CD4-positive, alpha-beta T cell (primary cell): ENCODE results near the gene ECM1. TPM values are rescaled to one million over a fixed set of nuclear protein-coding genes. Genes with fewer than 3 reads are reported as not detected.

Experiments used
- ATAC-seq: fragments of 200-7000 bp; cut with Tn5 transposase; one replicate; pipeline ENCODE4 v1.10.0; 2022; ENCODE audit warnings: mild to moderate bottlenecking; ENCODE audit not compliant: poor library complexity
- CTCF ChIA-PET: fragments of 350-600 bp; sonication (Branson Sonifier 250); formaldehyde crosslinking; loops from one replicate; lab custom pipeline; 2021; ENCODE audit warnings: antibody characterized with exemption, inconsistent platforms; lab: Charles Lee
- POLR2A ChIA-PET: fragments of 350-600 bp; sonication (Branson Sonifier 250); formaldehyde crosslinking; loops from one replicate; lab custom pipeline; 2021; ENCODE audit warnings: antibody characterized with exemption, inconsistent platforms; lab: Charles Lee
- DNase-seq, 14 experiments: peaks; one replicate each; pipeline ENCODE4 v3.0.0-alpha.2; 2013 to 2020; ENCODE audit warnings: mixed read lengths in 2 of 14
- H3K27ac ChIP-seq, 2 donors: one replicate each; pipeline versions ENCODE4 v1.5.1 to v1.7.0; 2013; ENCODE audit warnings: low read length in 2 of 2, low read depth in 1 of 2, mild to moderate bottlenecking in 1 of 2
- H3K27me3 ChIP-seq, 2 experiments: 1 replicate in 1 of 2; 2 replicates in 1 of 2; pipeline versions ENCODE4 v1.6.1 to v1.7.0; 2013; ENCODE audit warnings: low read length in 2 of 2, control low read depth in 1 of 2, mild to moderate bottlenecking in 1 of 2, moderate library complexity in 1 of 2; ENCODE audit not compliant: insufficient read depth in 2 of 2, control insufficient read depth in 1 of 2
- H3K36me3 ChIP-seq: one replicate; pipeline ENCODE4 v1.6.1; 2013; ENCODE audit warnings: low read length, control low read depth; ENCODE audit not compliant: insufficient read depth
- H3K4me1 ChIP-seq: one replicate; pipeline ENCODE4 v1.6.1; 2013; ENCODE audit warnings: low read length, control low read depth; ENCODE audit not compliant: insufficient read depth
- H3K4me3 ChIP-seq: one replicate; pipeline ENCODE4 v1.5.1; 2013; ENCODE audit warnings: mild to moderate bottlenecking, low read length, moderate library complexity
- H3K9me3 ChIP-seq, 2 experiments: 1 replicate in 1 of 2; 2 replicates in 1 of 2; pipeline versions ENCODE4 v1.6.1 to v1.7.0; 2013; ENCODE audit warnings: low read length in 2 of 2, mild to moderate bottlenecking in 2 of 2, control low read depth in 1 of 2, moderate library complexity in 1 of 2; ENCODE audit not compliant: control insufficient read depth in 1 of 2, insufficient read depth in 1 of 2
- H3K27ac Mint-ChIP-seq: one replicate; pipeline ENCODE4 v1.8.0; 2020; ENCODE audit warnings: mixed read lengths
- H3K27me3 Mint-ChIP-seq: one replicate; pipeline ENCODE4 v1.8.0; 2021; ENCODE audit warnings: mixed read lengths
- H3K36me3 Mint-ChIP-seq: one replicate; pipeline ENCODE4 v1.8.0; 2021; ENCODE audit warnings: low read depth, mixed read lengths
- H3K4me1 Mint-ChIP-seq: one replicate; pipeline ENCODE4 v1.8.0; 2021; ENCODE audit warnings: low read depth, mixed read lengths
- H3K4me3 Mint-ChIP-seq: one replicate; pipeline ENCODE4 v1.8.0; 2020; ENCODE audit warnings: mild to moderate bottlenecking, mixed read lengths
- H3K9me3 Mint-ChIP-seq: one replicate; pipeline ENCODE4 v1.8.0; 2020; ENCODE audit warnings: mixed read lengths
- intact Hi-C, 2 experiments: fragments of 100-400 bp; cut with DNase I in 1 of 2; cut with micrococcal nuclease in 1 of 2; formaldehyde crosslinking; loops; one replicate each; pipeline versions ENCODE4 v1.15.1 to v1.9.0; 2023 to 2025; cut with DNase I, micrococcal nuclease
- total RNA-seq, 174 experiments: library from RNA in 2 of 174; stranded (reverse) in 2 of 174; gene quantifications; one replicate each; pipeline ENCODE4 v1.2.3 and lab custom pipeline; 2021 to 2026
- TF ChIP-seq, protein P1 (sequence below): fragments of 200-600 bp; IDR thresholded peaks from one replicate; pipeline ENCODE4 v1.8.0; 2022; ENCODE audit warnings: antibody characterized with exemption, mild to moderate bottlenecking

ECM1 gene
- total RNA-seq, 2 experiments from 2014 or later, result 0.31 TPM; not detected in 1

DNA sequence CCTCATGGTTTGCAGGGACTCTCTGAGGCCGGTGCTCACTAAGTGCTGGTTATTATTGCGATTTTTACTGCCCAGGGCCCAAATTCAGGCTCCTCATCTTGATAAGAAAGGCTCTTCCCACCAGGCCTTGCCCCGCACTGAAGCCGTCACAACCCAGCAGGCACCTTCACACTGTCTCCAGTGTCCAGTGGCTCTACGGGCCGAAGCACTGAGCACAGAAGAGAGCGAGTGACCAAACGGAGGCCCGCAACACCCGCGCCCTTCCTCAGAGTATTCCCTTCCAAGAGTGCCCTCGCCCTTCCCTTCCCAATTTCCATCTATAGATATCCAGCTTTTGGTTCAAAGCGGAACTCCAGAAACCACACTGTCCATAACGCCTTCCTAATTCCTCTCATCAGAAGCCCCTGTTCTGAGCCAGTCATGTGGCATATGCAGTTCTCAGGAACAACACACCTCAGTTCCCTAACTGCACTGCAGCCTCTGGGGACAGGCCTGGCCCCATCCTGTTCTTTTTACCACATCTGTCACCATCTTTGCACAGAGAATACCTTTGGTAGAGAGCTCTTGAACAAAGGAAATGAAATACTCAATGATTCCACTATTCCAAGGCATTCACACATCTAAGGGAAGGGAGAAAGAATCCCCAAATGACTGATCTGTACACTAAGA, 22.7 kb downstream of the ECM1 start:
- no peaks in the 10 kb centered on the region for H3K4me1 ChIP-seq
- Mint-ChIP-seq H3K4me1 (no peaks in the 10 kb centered on the region), H3K4me3 (no peak overlapping the region), H3K36me3 (no peaks in the 10 kb centered on the region), H3K27me3 (no peaks in the 10 kb centered on the region), H3K9me3 (no peaks in the 10 kb centered on the region), H3K27ac (no peak overlapping the region)
- no peaks in the 10 kb centered on the region for H3K9me3 ChIP-seq
- ChIA-PET CTCF (no interaction called here), POLR2A (interaction anchor here (0.9 kb wide), 1 partner anchor 44 kb away, joined by 4 read pairs; no protein-coding TSS in a partner anchor)
- no peaks in the 10 kb centered on the region for H3K27me3 ChIP-seq
- intact Hi-C loops, result loop anchor here in 1 of 2 experiments (5.0 kb wide), 1 partner anchor 273 kb away; the partner anchor contains the start of gene CA14
- TF ChIP-seq, protein P1, sequence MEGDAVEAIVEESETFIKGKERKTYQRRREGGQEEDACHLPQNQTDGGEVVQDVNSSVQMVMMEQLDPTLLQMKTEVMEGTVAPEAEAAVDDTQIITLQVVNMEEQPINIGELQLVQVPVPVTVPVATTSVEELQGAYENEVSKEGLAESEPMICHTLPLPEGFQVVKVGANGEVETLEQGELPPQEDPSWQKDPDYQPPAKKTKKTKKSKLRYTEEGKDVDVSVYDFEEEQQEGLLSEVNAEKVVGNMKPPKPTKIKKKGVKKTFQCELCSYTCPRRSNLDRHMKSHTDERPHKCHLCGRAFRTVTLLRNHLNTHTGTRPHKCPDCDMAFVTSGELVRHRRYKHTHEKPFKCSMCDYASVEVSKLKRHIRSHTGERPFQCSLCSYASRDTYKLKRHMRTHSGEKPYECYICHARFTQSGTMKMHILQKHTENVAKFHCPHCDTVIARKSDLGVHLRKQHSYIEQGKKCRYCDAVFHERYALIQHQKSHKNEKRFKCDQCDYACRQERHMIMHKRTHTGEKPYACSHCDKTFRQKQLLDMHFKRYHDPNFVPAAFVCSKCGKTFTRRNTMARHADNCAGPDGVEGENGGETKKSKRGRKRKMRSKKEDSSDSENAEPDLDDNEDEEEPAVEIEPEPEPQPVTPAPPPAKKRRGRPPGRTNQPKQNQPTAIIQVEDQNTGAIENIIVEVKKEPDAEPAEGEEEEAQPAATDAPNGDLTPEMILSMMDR, result no peak
- DNase-seq (no peak), ATAC-seq (no peak)
- H3K36me3 ChIP-seq, result no peaks in the 10 kb centered on the region
- no peak overlapping the region for H3K4me3 ChIP-seq
- no peak overlapping the region for H3K27ac ChIP-seq

DNA sequence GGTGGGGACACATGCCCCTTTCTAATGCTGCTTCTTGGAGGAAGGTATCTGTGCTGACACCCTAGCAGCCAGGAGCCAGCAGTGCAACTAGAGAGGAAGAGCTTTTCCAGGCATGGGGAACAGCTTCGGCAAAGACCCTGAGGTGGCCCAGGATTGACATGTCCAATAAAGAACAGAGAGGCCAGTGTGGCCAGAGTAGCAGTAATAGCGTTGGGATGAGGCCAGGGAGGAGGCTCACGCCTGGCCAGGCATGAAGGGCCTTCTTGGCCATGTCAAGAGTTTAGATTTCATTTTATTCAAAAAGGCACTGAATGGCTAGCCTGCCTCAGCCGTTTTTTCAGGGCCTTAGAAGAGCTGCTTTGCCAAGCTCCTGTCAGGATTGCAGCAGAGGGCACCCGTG, 25.0 kb downstream of the ECM1 start:
- ChIA-PET POLR2A (interaction anchor here (0.5 to 1.1 kb wide), 4 partner anchors 9 to 96 kb away, joined by 3 read pairs; partner anchors contain the start of genes ENSA and FALEC), CTCF (interaction anchor here (1.0 to 2.2 kb wide), 9 partner anchors 11 to 277 kb away, joined by 3 to 11 read pairs (median 5); partner anchors contain the start of genes ENSA and FALEC)
- Mint-ChIP-seq H3K36me3 (no peaks in the 10 kb centered on the region), H3K4me1 (no peaks in the 10 kb centered on the region), H3K9me3 (no peaks in the 10 kb centered on the region), H3K4me3 (no peak overlapping the region), H3K27me3 (no peaks in the 10 kb centered on the region), H3K27ac (no peak overlapping the region)
- DNase-seq (no peak), ATAC-seq (no peak)
- intact Hi-C loops, result loop anchor here (2.0 to 5.0 kb wide), 2 partner anchors 68 to 276 kb away; partner anchors contain the start of gene CA14 (in 1 of the 2)
- Histone ChIP-seq H3K27me3 (no peaks in the 10 kb centered on the region), H3K4me3 (no peak overlapping the region), H3K4me1 (no peaks in the 10 kb centered on the region), H3K9me3 (no peaks in the 10 kb centered on the region), H3K27ac (no peak overlapping the region), H3K36me3 (no peaks in the 10 kb centered on the region)
- TF ChIP-seq, protein P1, result no peak

DNA sequence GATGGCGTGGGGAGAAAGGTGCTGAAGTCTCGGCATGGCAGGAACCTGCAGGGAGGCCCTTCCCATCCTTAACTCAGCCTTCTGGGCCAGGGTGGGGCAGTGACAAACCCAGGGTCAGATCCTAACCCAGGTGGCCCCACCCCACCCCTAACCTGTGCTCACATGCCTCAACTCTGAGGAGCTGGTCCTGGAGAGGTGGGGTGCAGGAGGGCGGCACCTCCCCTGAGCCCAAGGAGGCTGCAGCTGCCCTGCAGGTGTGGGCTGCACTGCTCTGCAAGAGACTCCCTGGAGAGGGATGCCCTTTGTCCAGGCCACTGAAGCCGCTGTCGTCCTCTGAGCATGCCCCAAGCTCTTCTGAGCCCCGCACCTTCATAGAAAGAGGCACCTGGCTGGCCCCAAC, 26.1 kb downstream of the ECM1 start:
- ATAC-seq (no peak), DNase-seq (no peak)
- no peaks in the 10 kb centered on the region for H3K9me3 ChIP-seq
- no peaks in the 10 kb centered on the region for H3K36me3 Mint-ChIP-seq
- no peaks in the 10 kb centered on the region for H3K27me3 ChIP-seq
- H3K4me1 ChIP-seq, result no peaks in the 10 kb centered on the region
- POLR2A ChIA-PET, result no interaction called here
- H3K36me3 ChIP-seq, result no peaks in the 10 kb centered on the region
- CTCF ChIA-PET, result no interaction called here
- no peak overlapping the region for H3K27ac ChIP-seq
- H3K4me1 Mint-ChIP-seq, result no peaks in the 10 kb centered on the region
- no peaks in the 10 kb centered on the region for H3K9me3 Mint-ChIP-seq
- H3K4me3 Mint-ChIP-seq, result no peak overlapping the region
- intact Hi-C loops, result loop anchor here in 1 of 2 experiments (5.0 kb wide), 1 partner anchor 277 kb away; the partner anchor contains the start of gene CA14
- H3K4me3 ChIP-seq, result no peak overlapping the region
- H3K27me3 Mint-ChIP-seq, result no peaks in the 10 kb centered on the region
- TF ChIP-seq, protein P1, result no peak
- H3K27ac Mint-ChIP-seq, result no peak overlapping the region
